Measurements from ENCODE around the gene D2HGDH. TPM values are rescaled to one million over a fixed set of nuclear protein-coding genes. Genes with fewer than 3 reads are reported as not detected.

D2HGDH gene
- total and polyA plus RNA-seq, 9 of the 15 experiments (the other 6 are each of a cell fraction or from before 2014, with no cell fraction given), result 0.39 to 30.8 (median 10.3) TPM

DNA sequence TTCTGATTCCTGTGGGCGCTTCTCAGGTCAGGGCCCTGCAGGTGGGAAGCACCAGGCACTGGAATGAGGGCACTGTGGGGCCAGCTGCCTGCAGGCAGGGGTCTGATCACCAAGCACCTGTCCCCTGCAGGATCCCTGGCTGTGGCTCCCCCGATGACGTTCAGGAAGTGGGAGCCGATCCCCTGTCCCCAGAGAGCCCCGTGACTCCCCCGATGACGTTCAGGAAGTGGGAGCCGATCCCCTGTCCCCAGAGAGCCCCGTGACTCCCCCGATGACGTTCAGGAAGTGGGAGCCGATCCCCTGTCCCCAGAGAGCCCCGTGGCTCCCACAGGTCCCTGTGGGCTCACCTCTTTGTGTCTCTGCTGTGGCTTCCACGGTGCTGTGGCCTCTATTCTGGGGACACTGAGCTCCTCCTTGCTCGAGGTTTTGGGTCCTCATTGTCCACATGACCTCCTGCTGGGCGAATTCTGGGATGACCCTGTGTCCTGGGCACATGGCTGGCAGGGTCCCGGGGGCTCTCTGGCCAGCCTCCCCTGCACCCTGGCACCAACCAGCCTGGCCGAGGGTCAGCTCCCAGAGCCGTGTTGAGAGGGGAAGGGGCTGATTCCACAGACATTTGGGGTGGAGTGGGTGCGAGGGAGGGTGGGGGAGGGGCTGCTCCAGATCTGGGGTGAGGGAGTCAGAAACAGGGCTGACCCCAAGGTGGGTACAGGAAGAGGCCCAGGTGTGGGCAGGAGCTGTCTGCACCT, 79.4 kb downstream of the D2HGDH start:
- TF ChIP-seq, protein P1, sequence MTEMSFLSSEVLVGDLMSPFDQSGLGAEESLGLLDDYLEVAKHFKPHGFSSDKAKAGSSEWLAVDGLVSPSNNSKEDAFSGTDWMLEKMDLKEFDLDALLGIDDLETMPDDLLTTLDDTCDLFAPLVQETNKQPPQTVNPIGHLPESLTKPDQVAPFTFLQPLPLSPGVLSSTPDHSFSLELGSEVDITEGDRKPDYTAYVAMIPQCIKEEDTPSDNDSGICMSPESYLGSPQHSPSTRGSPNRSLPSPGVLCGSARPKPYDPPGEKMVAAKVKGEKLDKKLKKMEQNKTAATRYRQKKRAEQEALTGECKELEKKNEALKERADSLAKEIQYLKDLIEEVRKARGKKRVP (CRISPR knock-in tag; IDR thresholded peaks at IDR 0.05), result no peak
- TF ChIP-seq, protein P2, sequence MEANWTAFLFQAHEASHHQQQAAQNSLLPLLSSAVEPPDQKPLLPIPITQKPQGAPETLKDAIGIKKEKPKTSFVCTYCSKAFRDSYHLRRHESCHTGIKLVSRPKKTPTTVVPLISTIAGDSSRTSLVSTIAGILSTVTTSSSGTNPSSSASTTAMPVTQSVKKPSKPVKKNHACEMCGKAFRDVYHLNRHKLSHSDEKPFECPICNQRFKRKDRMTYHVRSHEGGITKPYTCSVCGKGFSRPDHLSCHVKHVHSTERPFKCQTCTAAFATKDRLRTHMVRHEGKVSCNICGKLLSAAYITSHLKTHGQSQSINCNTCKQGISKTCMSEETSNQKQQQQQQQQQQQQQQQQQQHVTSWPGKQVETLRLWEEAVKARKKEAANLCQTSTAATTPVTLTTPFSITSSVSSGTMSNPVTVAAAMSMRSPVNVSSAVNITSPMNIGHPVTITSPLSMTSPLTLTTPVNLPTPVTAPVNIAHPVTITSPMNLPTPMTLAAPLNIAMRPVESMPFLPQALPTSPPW (CRISPR knock-in tag; IDR thresholded peaks at IDR 0.05), result 0 out of 2 replicates have a peak, but pooled peaks have one; percentile 21
- TF ChIP-seq, protein P3, sequence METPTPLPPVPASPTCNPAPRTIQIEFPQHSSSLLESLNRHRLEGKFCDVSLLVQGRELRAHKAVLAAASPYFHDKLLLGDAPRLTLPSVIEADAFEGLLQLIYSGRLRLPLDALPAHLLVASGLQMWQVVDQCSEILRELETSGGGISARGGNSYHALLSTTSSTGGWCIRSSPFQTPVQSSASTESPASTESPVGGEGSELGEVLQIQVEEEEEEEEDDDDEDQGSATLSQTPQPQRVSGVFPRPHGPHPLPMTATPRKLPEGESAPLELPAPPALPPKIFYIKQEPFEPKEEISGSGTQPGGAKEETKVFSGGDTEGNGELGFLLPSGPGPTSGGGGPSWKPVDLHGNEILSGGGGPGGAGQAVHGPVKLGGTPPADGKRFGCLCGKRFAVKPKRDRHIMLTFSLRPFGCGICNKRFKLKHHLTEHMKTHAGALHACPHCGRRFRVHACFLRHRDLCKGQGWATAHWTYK (CRISPR knock-in tag; IDR thresholded peaks at IDR 0.05), result peak; percentile 65; the same call in 1 of the 2 replicates
- TF ChIP-seq BCL6 (CRISPR knock-in tag; IDR thresholded peaks at IDR 0.05) (no peak), GABPA (tag; conservative IDR thresholded peaks at IDR 0.05; ENCODE audit: low read depth) (peak; percentile 60)
- DNase-seq (ENCODE audit: extremely low read depth in 1 of 4, low spot score in 3 of 4), result no peak
- H3K9me3 ChIP-seq (replicated peaks; ENCODE audit: control insufficient read depth, insufficient read depth, low read depth, low read length), result no peaks in the 10 kb centered on the region
- 22% methylated on average over 8 of the region's 20 CpGs for WGBS (ENCODE audit: insufficient coverage, low coverage, missing lambda C conversion rate)
- H4K20me1 ChIP-seq (replicated peaks; ENCODE audit: control insufficient read depth, insufficient read depth, low read length), result no peaks in the 10 kb centered on the region
- ATAC-seq, result 0 out of 3 replicates have a peak, but pooled peaks have one; percentile 18
- ChIA-PET POLR2A (no interaction called here), CTCF (ENCODE audit: low intra/inter-chr PET ratio) (no interaction called here)
- peak overlapping the region; percentile 39; the same call in 1 of the 2 replicates for H2AFZ ChIP-seq (ENCODE audit: low read depth, low read length)
- in situ Hi-C loops (cut with MboI) (no loop called here), intact Hi-C loops (cut with micrococcal nuclease) (no loop called here)
- no peak for FAIRE-seq
- no TSS peak for BruUV-seq (replicated peaks)
- H3K9ac ChIP-seq (ENCODE audit: insufficient read depth in 1 of 2, low read depth in 2 of 2, low read length in 2 of 2), result 0 out of 4 replicates have a peak overlapping the region, but pooled peaks of 1 of the 2 experiments have one; percentile 20
- no peak overlapping the region for H3K27ac ChIP-seq (ENCODE audit: extremely low read depth, low read depth, low read length)
- H3K4me2 ChIP-seq (ENCODE audit: insufficient read depth, low read length), result no peak overlapping the region
- no peaks in the 10 kb centered on the region for H3K36me3 ChIP-seq (ENCODE audit: control insufficient read depth, insufficient read depth, low read length)
- H3K4me1 ChIP-seq (replicated peaks in 1 of 2; ENCODE audit: control insufficient read depth in 2 of 2, insufficient read depth in 2 of 2, low read length in 2 of 2), result peaks cover 0 to 78% of the 10 kb centered on the region in 2 experiments; a peak in 3 of 5 replicates
- no peaks in the 10 kb centered on the region for H3K27me3 ChIP-seq (ENCODE audit: control insufficient read depth in 2 of 2, insufficient read depth in 2 of 2, low read length in 2 of 2)
- H3K79me2 ChIP-seq (ENCODE audit: control insufficient read depth, insufficient read depth, low read length), result no peaks in the 10 kb centered on the region
- H3K4me3 ChIP-seq, result no peak overlapping the region
- H3K9me1 ChIP-seq (ENCODE audit: control insufficient read depth, insufficient read depth, low read length), result no peaks in the 10 kb centered on the region
